Activated gamma-delta T cell (primary cell): Measurements from ENCODE around the gene GFOD2.

ENCODE experiments used
- DNase-seq: peaks from one replicate; lab custom pipeline; 2025; lab: John Stamatoyannopoulos, UW

GFOD2 gene

GRCh38 chr16:67658849-67659674 is 60.1 kb downstream of the GFOD2 start:
- no peak for DNase-seq

- DNase-seq, result no peak
Measured at GRCh38 chr16:67657751-67658518, 61.2 kb downstream of the GFOD2 start.

- DNase-seq, result no peak
Measured at GRCh38 chr16:67657017-67657608, 62.0 kb downstream of the GFOD2 start.

GRCh38 chr16:67656344-67657016 is 62.6 kb downstream of the GFOD2 start:
- no peak for DNase-seq

GRCh38 chr16:67655363-67655762 is 63.8 kb downstream of the GFOD2 start:
- DNase-seq, result no peak

GRCh38 chr16:67654403-67654911 is 64.7 kb downstream of the GFOD2 start:
- DNase-seq, result no peak

GRCh38 chr16:67653789-67654402 is 65.2 kb downstream of the GFOD2 start:
- no peak for DNase-seq

GRCh38 chr16:67653128-67653788 is 65.9 kb downstream of the GFOD2 start:
- DNase-seq, result no peak

GRCh38 chr16:67652578-67653127 is 66.5 kb downstream of the GFOD2 start:
- no peak for DNase-seq

- no peak for DNase-seq
Measured at GRCh38 chr16:67651847-67652246, 67.3 kb downstream of the GFOD2 start.

GRCh38 chr16:67651039-67651438 is 68.1 kb downstream of the GFOD2 start:
- no peak for DNase-seq

GRCh38 chr16:67650023-67650422 is 69.1 kb downstream of the GFOD2 start:
- DNase-seq, result no peak

- no peak for DNase-seq
Measured at GRCh38 chr16:67649494-67649931, 69.6 kb downstream of the GFOD2 start.

- DNase-seq, result no peak
Measured at GRCh38 chr16:67648764-67649407, 70.2 kb downstream of the GFOD2 start.

GRCh38 chr16:67648088-67648763 is 70.9 kb downstream of the GFOD2 start:
- no peak for DNase-seq

- no peak for DNase-seq
Measured at GRCh38 chr16:67647681-67648080, 71.4 kb downstream of the GFOD2 start.

GRCh38 chr16:67647111-67647651 is 71.9 kb downstream of the GFOD2 start:
- no peak for DNase-seq

GRCh38 chr16:67645397-67646121 is 73.6 kb downstream of the GFOD2 start:
- DNase-seq, result no peak

- no peak for DNase-seq
Measured at GRCh38 chr16:67644038-67644437, 75.1 kb downstream of the GFOD2 start.
